MCF 10A (cell line): ENCODE measurements around the gene GLCCI1. TPM values are rescaled to one million over a fixed set of nuclear protein-coding genes. Genes with fewer than 3 reads are reported as not detected.

ENCODE experiments used
- BruUV-seq: library from RNA; stranded (reverse); fragments of 400-500 nt; replicated peaks from 2 replicates; lab custom pipeline; 2021; lab: Mats Ljungman, UMichigan
- CTCF ChIA-PET: fragments of 300-600 bp; sonication (Branson Sonifier 250); formaldehyde crosslinking; extraction: SDS; loops from one replicate; lab custom pipeline; 2021; ENCODE audit warnings: antibody characterized with exemption, inconsistent platforms; lab: Yijun Ruan, JAX
- POLR2A ChIA-PET: fragments of 300-600, 350-650 bp; sonication (Branson Sonifier 250); formaldehyde crosslinking; extraction: SDS; loops from one replicate; lab custom pipeline; 2020; ENCODE audit warnings: antibody characterized with exemption, inconsistent platforms; lab: Yijun Ruan, JAX
- DNase-seq: peaks from one replicate; pipeline ENCODE4 v3.0.0-alpha.2; 2018; ENCODE audit not compliant: unreplicated experiment
- H3K27ac Mint-ChIP-seq: one replicate; pipeline ENCODE4 v1.8.0; 2022; ENCODE audit warnings: mild to moderate bottlenecking, low read depth, mixed read lengths; ENCODE audit not compliant: unreplicated experiment
- H3K27me3 Mint-ChIP-seq: one replicate; pipeline ENCODE4 v1.8.0; 2022; ENCODE audit warnings: mixed read lengths; ENCODE audit not compliant: insufficient read depth, unreplicated experiment
- H3K36me3 Mint-ChIP-seq: one replicate; pipeline ENCODE4 v1.8.0; 2022; ENCODE audit warnings: mild to moderate bottlenecking, moderate library complexity, mixed read lengths; ENCODE audit not compliant: insufficient read depth, unreplicated experiment
- H3K4me1 Mint-ChIP-seq: one replicate; pipeline ENCODE4 v1.8.0; 2022; ENCODE audit warnings: mixed read lengths; ENCODE audit not compliant: insufficient read depth, unreplicated experiment
- H3K4me3 Mint-ChIP-seq: one replicate; pipeline ENCODE4 v1.8.0; 2022; ENCODE audit warnings: mild to moderate bottlenecking, moderate library complexity, mixed read lengths; ENCODE audit not compliant: unreplicated experiment
- H3K9me3 Mint-ChIP-seq: one replicate; pipeline ENCODE4 v1.8.0; 2022; ENCODE audit warnings: mixed read lengths; ENCODE audit not compliant: unreplicated experiment
- CTCF ChIP-seq: fragments of 200-600 bp; IDR thresholded peaks from one replicate; pipeline ENCODE4 v1.8.0; 2022; ENCODE audit warnings: antibody characterized with exemption, mild to moderate bottlenecking; ENCODE audit not compliant: unreplicated experiment
- intact Hi-C: fragments of 100-400 bp; cut with micrococcal nuclease; formaldehyde crosslinking; loops from 2 replicates; pipeline ENCODE4 v1.14.1; 2022
- total RNA-seq: library from RNA; stranded (reverse); gene quantifications from 2 replicates; pipeline ENCODE4 v1.2.3, GENCODE V29; 2022

GLCCI1 gene
- total RNA-seq, 1 experiment from 2014 or later = 5.3 TPM

GRCh38 chr7:8126601-8127167, 158.1 kb downstream of the GLCCI1 start:
- no TSS peak for BruUV-seq
- no peak overlapping the region for H3K4me3 Mint-ChIP-seq

GRCh38 chr7:8128449-8129317, 160.1 kb downstream of the GLCCI1 start:
- H3K36me3 Mint-ChIP-seq = no peaks in the 10 kb centered on the region
- H3K4me1 Mint-ChIP-seq = no peaks in the 10 kb centered on the region
- intact Hi-C loops = no loop called here
- no peak overlapping the region for H3K27ac Mint-ChIP-seq
- no peak overlapping the region for H3K4me3 Mint-ChIP-seq
- ChIA-PET POLR2A (no interaction called here), CTCF (no interaction called here)
- BruUV-seq = no TSS peak
- TF ChIP-seq CTCF = no peak
- H3K27me3 Mint-ChIP-seq = no peaks in the 10 kb centered on the region
- no peak for DNase-seq
- H3K9me3 Mint-ChIP-seq = no peaks in the 10 kb centered on the region

More at GRCh38 chr7:8126601-8127167, 158.1 kb downstream of the GLCCI1 start:
- H3K27ac Mint-ChIP-seq = no peak overlapping the region
- H3K36me3 Mint-ChIP-seq = peaks cover 5% of the 10 kb centered on the region
- POLR2A ChIA-PET = no interaction called here
- intact Hi-C loops = no loop called here
- DNase-seq = no peak
- H3K4me1 Mint-ChIP-seq = no peaks in the 10 kb centered on the region
- H3K9me3 Mint-ChIP-seq = no peaks in the 10 kb centered on the region
- no peaks in the 10 kb centered on the region for H3K27me3 Mint-ChIP-seq
- CTCF ChIA-PET = no interaction called here
- no peak for TF ChIP-seq CTCF

- Mint-ChIP-seq H3K27ac (no peak overlapping the region), H3K4me3 (no peak overlapping the region), H3K4me1 (no peaks in the 10 kb centered on the region), H3K36me3 (no peaks in the 10 kb centered on the region), H3K27me3 (no peaks in the 10 kb centered on the region), H3K9me3 (no peaks in the 10 kb centered on the region)
- TF ChIP-seq CTCF = no peak
- BruUV-seq = no TSS peak
- ChIA-PET CTCF (no interaction called here), POLR2A (no interaction called here)
- intact Hi-C loops = no loop called here
- no peak for DNase-seq
These were observed 160.7 kb downstream of the GLCCI1 start for GRCh38 chr7:8129318-8129659.

GRCh38 chr7:8130663-8131062, 162.1 kb downstream of the GLCCI1 start:
- no peaks in the 10 kb centered on the region for H3K9me3 Mint-ChIP-seq

More at GRCh38 chr7:8130663-8131062, 162.1 kb downstream of the GLCCI1 start:
- Mint-ChIP-seq H3K4me3 (no peak overlapping the region), H3K27ac (no peak overlapping the region), H3K4me1 (no peaks in the 10 kb centered on the region), H3K36me3 (no peaks in the 10 kb centered on the region), H3K27me3 (no peaks in the 10 kb centered on the region)
- no peak for DNase-seq
- TF ChIP-seq CTCF = no peak
- BruUV-seq = no TSS peak
- ChIA-PET POLR2A (no interaction called here), CTCF (no interaction called here)
- intact Hi-C loops = no loop called here
